SIG-M5 (cell line): ENCODE results near the gene FRMPD2.
A peak's percentile ranks its signal among the peaks of the same experiment; 100 is the strongest.

ENCODE experiments used
- DNase-seq: peaks from one replicate; lab custom pipeline; 2025; lab: John Stamatoyannopoulos, UW

FRMPD2 gene

GRCh38 chr10:48274636-48275035 is at the start of gene FRMPD2:
FRMPD2 (minus strand) TSS chr10:48274696; CDS start chr10:48274567, 129 bp downstream.
- no peak for DNase-seq

GRCh38 chr10:48322017-48322416 is 47.5 kb upstream of the FRMPD2 start:
- DNase-seq = no peak

- DNase-seq = no peak
These were observed 43.0 kb upstream of the FRMPD2 start for GRCh38 chr10:48317321-48317990.

GRCh38 chr10:48316236-48316635 is 41.7 kb upstream of the FRMPD2 start:
- DNase-seq = no peak

- DNase-seq = no peak
These were observed 39.6 kb upstream of the FRMPD2 start for GRCh38 chr10:48314107-48314506.

- no peak for DNase-seq
These were observed 35.3 kb upstream of the FRMPD2 start for GRCh38 chr10:48309711-48310226.

- DNase-seq = no peak
These were observed 33.2 kb upstream of the FRMPD2 start for GRCh38 chr10:48307711-48308018.

- DNase-seq = no peak
These were observed 32.6 kb upstream of the FRMPD2 start for GRCh38 chr10:48306870-48307710.

GRCh38 chr10:48306265-48306869 is 31.9 kb upstream of the FRMPD2 start, which contains the start of gene MAPK8:
MAPK8 (plus strand) TSS chr10:48306677; CDS start chr10:48401661, 94,984 bp downstream.
- peak; percentile 45 for DNase-seq

GRCh38 chr10:48305905-48306264 is 31.4 kb upstream of the FRMPD2 start:
- DNase-seq = no peak

- DNase-seq = no peak
These were observed 28.3 kb upstream of the FRMPD2 start for GRCh38 chr10:48302515-48303476.

- no peak for DNase-seq
These were observed 26.1 kb upstream of the FRMPD2 start for GRCh38 chr10:48300556-48300955.

- no peak for DNase-seq
These were observed 25.2 kb upstream of the FRMPD2 start for GRCh38 chr10:48299692-48300091.

GRCh38 chr10:48299066-48299465 is 24.6 kb upstream of the FRMPD2 start:
- DNase-seq = no peak

- DNase-seq = no peak
These were observed 22.1 kb upstream of the FRMPD2 start for GRCh38 chr10:48296576-48297098.

- DNase-seq = no peak
These were observed 19.9 kb upstream of the FRMPD2 start for GRCh38 chr10:48294431-48294830.

- no peak for DNase-seq
These were observed 18.1 kb upstream of the FRMPD2 start for GRCh38 chr10:48292616-48293015.

- no peak for DNase-seq
These were observed 16.7 kb upstream of the FRMPD2 start for GRCh38 chr10:48291190-48291589.

- DNase-seq = no peak
These were observed 15.8 kb upstream of the FRMPD2 start for GRCh38 chr10:48290286-48290685.

- DNase-seq = no peak
These were observed 15.2 kb upstream of the FRMPD2 start for GRCh38 chr10:48289501-48290238.

GRCh38 chr10:48288661-48289060 is 14.2 kb upstream of the FRMPD2 start:
- no peak for DNase-seq
